GM18519 (cell line): Measurements from ENCODE around the gene LRCH2.
A peak's percentile ranks its signal among the peaks of the same experiment; 100 is the strongest.
"Not testable (repeated sequence)": the region's sequence is repeated elsewhere in the genome, so short reads cannot be mapped to it uniquely, and the experiment has no call there.

Experiments used
- ATAC-seq: cut with Tn5 transposase; IDR thresholded peaks from one replicate; pipeline ENCODE4 v1.9.1; 2021; ENCODE audit warnings: mild to moderate bottlenecking, moderate library complexity; ENCODE audit not compliant: unreplicated experiment, low FRiP score

Gene LRCH2, protein sequence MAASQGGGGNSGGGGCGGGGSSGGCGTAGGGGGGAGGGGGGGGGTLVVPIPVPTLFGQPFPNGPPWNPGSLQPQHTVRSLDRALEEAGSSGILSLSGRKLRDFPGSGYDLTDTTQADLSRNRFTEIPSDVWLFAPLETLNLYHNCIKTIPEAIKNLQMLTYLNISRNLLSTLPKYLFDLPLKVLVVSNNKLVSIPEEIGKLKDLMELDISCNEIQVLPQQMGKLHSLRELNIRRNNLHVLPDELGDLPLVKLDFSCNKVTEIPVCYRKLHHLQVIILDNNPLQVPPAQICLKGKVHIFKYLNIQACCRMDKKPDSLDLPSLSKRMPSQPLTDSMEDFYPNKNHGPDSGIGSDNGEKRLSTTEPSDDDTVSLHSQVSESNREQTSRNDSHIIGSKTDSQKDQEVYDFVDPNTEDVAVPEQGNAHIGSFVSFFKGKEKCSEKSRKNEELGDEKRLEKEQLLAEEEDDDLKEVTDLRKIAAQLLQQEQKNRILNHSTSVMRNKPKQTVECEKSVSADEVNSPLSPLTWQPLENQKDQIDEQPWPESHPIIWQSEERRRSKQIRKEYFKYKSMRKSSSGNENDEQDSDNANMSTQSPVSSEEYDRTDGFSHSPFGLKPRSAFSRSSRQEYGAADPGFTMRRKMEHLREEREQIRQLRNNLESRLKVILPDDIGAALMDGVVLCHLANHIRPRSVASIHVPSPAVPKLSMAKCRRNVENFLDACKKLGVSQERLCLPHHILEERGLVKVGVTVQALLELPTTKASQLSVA

DNA sequence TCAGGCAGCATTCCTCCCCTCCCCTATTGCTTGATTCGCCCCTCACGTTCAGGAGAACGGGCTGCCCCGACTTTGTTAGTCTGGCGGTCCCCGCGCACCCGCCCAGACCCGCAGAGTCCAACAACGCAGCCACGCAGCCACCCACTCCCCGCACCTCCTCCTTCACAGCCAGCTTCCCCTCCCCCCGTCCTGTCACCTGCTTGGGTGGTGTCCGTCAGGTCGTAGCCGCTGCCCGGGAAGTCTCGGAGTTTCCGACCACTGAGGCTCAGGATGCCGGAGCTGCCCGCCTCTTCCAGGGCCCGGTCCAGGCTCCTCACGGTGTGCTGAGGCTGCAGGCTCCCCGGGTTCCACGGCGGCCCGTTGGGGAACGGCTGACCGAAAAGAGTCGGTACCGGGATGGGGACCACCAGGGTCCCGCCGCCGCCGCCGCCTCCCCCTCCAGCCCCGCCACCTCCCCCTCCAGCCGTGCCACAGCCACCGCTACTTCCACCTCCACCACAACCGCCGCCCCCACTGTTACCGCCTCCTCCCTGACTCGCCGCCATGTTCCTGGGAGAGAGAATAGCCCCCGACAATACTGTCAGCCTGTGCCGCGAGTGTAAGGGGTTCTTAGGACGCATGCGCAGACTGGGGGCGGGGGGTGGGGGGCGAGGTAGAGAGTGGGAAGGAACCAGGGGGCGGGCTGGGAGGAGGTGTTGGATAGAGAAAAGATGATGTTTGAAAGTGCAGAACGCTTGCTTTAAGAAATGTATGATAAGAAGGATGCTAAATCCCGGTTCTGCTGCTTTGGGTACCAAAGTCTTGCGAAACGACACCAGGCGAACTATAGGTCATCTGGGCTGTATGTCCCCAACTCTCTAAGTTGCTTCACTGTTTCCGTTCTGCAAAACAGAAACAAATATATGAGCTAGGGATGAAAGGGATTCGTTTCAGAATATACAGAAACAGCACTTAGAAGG is at the start of gene LRCH2:
TSS of gene LRCH2 (minus strand) at position 600 of the 959 bp plus-strand sequence. CDS start at position 545, 55 bp downstream.
- ATAC-seq: no peak

DNA sequence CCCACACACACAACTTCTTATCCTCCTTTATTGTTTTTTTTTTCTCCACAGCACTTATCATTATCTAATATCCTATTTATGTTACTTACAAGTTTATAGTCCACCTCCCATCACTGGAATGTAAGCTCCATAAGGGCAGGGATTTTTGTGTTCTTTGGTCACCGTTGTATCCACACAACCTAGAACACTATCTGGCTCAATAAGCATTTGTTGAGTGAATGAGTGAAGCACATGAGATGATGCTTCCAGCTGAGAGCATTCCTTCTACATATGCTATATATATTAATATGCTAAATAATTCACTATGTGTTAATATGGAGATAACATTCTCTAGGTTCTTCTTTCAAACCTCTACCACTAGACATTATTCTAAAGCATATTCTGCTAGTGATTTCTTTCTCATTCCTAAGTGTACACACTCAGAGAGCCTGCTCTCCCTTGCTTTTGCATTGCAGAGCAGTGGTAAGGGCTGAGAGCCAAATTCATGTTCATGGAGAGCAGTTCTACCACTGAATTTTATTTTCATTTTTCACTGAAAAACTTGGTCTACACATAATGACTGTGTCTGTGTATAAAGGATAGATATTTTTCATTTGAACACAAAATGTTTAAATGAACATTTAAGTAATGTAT is 35.3 kb upstream of the LRCH2 start:
- no peak for ATAC-seq

- peak; percentile 72 for ATAC-seq
These were observed 34.5 kb upstream of the LRCH2 start for GRCh38 chrX:115268421-115268820.

GRCh38 chrX:115266300-115266699 is 32.4 kb upstream of the LRCH2 start:
- no peak for ATAC-seq

DNA sequence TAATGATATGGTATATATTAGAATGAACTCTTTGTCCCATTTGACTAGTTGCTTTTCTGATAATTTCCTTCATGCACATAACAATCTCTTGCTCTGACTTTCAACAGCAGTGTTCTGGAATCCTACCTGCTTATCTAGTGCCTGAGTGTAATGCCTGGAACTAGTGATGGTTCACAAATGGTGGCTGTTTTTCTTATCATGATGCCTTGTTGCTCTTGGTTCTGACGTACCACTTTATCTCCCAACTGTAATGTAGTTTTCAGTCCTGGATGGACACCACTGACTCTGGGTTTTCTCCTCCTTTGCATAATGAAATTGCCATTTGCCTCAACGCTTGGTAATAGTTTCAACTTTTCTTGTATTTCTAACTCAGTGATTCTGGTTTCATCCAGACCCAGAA is 30.1 kb upstream of the LRCH2 start:
- no peak for ATAC-seq

DNA sequence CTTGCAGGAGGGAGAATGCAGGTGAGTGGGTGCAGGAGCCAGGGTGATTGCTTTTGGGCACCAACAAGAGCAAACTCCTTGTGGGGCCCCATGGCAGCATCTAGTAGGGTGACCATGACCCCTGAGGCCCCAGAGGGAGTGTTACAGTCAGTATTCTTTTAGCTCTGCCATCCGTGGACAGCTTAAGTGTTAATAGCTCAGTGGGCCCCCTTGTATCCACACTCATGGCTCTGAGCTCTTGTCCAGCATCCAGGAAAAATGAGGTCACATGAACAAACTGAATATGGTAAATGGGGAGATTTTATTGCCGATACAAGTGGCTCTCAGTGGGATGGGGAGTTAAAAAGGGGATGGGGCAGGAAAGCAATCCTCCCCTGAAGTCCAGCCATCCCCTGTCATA is 27.3 kb upstream of the LRCH2 start:
- ATAC-seq: no peak

DNA sequence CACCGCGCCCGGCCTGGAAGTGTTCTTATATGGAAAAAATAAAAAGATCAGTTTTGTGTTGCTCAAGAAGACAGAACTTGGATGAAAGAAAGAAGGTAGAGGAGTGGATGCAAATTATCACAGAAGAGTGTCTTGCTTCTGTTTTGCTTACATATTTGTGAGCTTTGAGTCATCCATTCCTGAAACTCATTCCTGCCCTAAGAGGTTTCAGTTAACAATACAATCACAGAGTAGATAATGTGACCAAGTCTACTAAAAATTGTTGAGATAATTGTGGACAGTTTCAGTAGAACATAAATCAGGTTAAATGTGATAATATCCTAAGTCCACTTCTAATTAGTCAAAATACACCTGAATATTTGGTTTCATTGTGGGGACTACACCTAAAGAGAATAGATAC is 26.4 kb upstream of the LRCH2 start:
- no peak for ATAC-seq

- ATAC-seq: no peak
These were observed 25.5 kb upstream of the LRCH2 start for GRCh38 chrX:115259238-115259875.

- no peak for ATAC-seq
These were observed 23.8 kb upstream of the LRCH2 start for GRCh38 chrX:115257711-115258110.

- ATAC-seq: no peak
These were observed 21.1 kb upstream of the LRCH2 start for GRCh38 chrX:115255003-115255402.

DNA sequence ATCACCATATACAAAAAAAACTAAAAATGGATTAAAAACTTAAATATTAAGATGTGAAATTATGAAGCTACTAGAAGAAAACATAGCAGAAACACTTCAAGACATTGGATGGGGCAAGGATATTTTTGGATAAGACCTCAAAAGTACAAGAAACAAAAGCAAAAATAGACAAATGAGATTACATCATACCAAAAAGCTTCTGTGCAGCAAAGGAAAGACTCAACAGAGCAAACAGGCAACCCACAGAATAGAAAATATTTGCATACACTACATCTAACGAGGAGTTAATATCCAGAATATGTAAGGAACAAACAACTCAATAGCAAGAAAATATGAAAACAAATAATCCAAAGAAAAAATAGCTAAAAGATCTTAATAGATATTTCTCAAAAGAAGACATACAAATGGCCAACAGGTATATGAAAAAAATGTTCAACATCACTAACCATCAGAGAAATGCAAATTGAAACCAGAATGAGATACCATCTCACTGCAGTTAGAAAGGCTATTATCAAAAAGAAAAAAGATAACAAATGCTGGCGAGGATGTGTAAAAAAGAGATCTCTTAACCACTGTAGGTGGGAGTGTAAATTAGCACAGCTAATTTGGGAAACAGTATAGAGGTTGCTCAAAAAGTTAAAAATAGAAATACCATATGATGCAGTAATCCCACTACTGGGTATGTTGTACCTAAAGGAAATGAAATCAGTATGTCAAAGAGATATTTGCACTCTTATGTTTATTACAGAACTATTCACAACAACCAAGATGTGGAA is 17.8 kb upstream of the LRCH2 start:
- ATAC-seq: peak; percentile 74

DNA sequence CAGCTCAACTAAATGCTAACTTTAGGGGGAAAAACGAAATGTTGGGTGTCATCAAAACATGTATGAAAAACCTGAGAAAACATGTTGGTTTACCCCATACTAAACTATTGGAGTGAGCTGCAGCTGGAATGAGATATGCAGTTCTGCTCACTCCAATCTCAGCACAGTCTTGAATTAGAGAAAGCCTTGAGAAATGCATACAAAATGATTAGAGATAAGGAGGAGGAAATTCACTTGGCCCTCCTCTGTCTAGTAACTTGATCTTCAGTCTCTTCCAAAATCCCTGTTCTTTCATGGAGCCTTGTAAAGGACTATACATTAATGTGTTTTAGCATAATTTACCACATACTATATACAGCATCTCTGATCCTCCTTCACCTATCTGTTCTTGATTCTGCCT is 3.2 kb upstream of the LRCH2 start:
- ATAC-seq: no peak

GRCh38 chrX:115236560-115236959 is 2.7 kb upstream of the LRCH2 start:
- ATAC-seq: no peak

DNA sequence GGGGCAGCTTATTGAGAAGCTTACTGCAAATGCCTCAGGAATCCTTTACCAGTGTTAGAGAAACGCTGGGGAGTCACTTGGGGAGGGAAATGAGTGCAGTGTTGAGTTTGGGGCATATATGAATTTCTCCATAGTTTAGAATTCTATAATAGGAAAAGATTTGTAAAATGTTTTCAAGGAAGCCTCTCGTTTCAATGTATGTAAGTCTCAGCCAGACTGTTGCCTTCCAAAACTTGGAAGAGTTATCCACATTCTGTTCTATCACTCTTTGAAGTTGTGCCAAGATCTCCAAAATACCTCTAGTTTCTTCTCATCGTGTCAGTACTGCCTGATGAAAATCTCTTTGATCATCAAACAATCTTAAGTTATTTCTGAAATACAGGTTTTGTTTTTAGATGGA is 565 bp upstream of the LRCH2 start:
- ATAC-seq: no peak

GRCh38 chrX:115232933-115233496 is 881 bp downstream of the LRCH2 start:
- ATAC-seq: no peak

DNA sequence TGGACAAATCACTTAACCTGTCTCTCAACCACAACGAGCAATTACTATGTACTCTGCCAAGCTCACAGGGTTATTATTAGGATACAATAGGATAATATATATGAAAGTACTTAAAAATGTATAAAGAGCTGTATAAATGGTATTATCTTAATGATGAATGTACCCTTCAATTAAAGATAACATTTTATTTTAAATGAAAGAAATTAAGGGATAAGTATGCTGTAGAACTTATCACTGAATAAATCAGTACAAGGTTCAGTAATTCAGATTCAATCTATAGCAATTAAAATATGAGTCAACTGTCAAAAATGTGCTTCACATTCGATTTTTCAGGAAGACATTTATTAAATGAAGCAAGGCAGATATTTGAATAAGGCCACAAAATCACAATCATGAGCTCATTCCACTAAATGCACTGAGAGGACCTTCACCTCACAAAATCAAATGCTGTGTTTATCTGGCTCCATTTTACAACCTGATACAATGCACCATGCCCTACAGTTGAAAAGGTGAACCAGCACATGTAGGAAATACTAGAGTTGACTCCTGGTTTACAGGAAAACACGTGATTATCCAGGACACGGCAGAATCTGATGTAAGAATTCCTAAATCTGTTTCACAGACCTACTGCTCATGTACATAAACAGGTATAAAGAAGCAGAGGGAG is 4.4 kb downstream of the LRCH2 start:
- ATAC-seq: no peak

- no peak for ATAC-seq
These were observed 7.0 kb downstream of the LRCH2 start for GRCh38 chrX:115226929-115227328.

- not testable (repeated sequence) for ATAC-seq
These were observed 16.6 kb downstream of the LRCH2 start for GRCh38 chrX:115217346-115217745.
